Measurements from ENCODE around the gene SMYD3. TPM values are rescaled to one million over a fixed set of nuclear protein-coding genes. Genes with fewer than 3 reads are reported as not detected.

SMYD3 gene
- polyA plus RNA-seq, 1 experiment = 39.9 TPM

DNA sequence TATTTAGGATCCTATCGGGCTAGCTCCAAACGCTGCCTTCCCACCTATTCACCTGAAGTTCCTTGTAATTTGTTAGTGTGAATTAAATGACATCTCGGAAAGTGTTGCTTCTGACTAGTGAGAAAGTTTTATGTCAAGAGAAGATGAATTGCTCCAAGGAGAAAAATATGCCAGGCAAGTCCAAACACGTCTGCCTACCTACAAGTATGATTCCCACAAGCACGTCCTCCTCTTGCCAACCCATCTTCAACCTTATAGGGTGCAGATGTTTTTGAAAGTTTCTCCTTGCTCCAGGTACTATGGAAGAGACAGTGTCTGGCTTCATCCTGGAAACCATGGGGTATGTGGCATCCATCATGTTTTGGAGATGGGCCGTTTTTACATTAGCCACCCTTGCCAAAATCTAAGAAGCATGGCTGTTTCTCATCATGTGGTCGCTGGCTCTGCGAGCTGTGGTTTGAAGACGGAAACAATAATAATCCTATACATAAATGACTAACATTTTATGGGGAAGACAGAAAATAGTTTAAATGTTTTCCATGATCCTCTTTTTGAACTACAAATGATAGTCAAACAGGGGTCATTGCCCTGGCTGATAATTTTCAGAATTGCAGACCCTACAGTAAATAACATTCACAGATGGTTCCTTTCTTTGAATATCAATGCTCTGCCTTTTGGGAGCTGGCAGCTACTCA, 505.8 kb downstream of the SMYD3 start:
- POLR2A ChIA-PET = interaction anchor here (0.8 to 1.5 kb wide), 5 partner anchors 30 to 677 kb away, joined by 3 to 4 read pairs (median 3); no protein-coding TSS in a partner anchor
- TF ChIP-seq, protein P1, sequence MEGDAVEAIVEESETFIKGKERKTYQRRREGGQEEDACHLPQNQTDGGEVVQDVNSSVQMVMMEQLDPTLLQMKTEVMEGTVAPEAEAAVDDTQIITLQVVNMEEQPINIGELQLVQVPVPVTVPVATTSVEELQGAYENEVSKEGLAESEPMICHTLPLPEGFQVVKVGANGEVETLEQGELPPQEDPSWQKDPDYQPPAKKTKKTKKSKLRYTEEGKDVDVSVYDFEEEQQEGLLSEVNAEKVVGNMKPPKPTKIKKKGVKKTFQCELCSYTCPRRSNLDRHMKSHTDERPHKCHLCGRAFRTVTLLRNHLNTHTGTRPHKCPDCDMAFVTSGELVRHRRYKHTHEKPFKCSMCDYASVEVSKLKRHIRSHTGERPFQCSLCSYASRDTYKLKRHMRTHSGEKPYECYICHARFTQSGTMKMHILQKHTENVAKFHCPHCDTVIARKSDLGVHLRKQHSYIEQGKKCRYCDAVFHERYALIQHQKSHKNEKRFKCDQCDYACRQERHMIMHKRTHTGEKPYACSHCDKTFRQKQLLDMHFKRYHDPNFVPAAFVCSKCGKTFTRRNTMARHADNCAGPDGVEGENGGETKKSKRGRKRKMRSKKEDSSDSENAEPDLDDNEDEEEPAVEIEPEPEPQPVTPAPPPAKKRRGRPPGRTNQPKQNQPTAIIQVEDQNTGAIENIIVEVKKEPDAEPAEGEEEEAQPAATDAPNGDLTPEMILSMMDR (IDR thresholded peaks at IDR 0.05; ENCODE audit: low read depth, low read length) = no peak
- CTCF ChIA-PET = interaction anchor here (0.6 to 1.4 kb wide), 4 partner anchors 10 to 849 kb away, joined by 3 read pairs; no protein-coding TSS in a partner anchor
- Histone ChIP-seq H3K27me3 (ENCODE audit: control insufficient read depth, insufficient read depth, low read length) (no peaks in the 10 kb centered on the region), H3K9me3 (ENCODE audit: control insufficient read depth, insufficient read depth, low read length) (peaks cover 7% of the 10 kb centered on the region), H3K4me3 (ENCODE audit: low read depth, low read length) (no peak overlapping the region), H3K27ac (ENCODE audit: low read depth, low read length) (peak overlapping the region; percentile 80)
- DNase-seq (ENCODE audit: low read depth, low spot score) = peak; percentile 68

DNA sequence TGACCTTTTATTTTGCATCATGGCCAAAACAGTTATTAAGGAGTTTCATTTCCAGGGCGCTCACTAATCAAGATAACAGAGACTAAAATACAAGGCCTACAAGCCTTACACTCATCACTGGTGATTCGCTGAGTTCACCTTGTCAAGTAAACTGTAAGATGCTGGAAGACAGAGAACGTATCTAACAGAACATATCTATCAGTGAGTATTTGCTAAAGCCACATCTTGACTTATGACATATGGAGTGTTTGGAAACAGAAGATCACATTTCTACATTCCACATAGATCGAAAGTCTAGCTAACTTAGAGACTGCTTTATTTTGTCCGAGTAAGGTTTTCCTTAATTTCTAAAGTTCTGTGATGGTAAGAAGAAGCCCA, 506.5 kb downstream of the SMYD3 start:
- Histone ChIP-seq H3K4me3 (ENCODE audit: low read depth, low read length) (no peak overlapping the region), H3K27me3 (ENCODE audit: control insufficient read depth, insufficient read depth, low read length) (no peaks in the 10 kb centered on the region), H3K27ac (ENCODE audit: low read depth, low read length) (no peak overlapping the region), H3K9me3 (ENCODE audit: control insufficient read depth, insufficient read depth, low read length) (peaks cover 7% of the 10 kb centered on the region)
- DNase-seq (ENCODE audit: low read depth, low spot score) = no peak
- ChIA-PET CTCF (interaction anchor here (1.4 kb wide), 1 partner anchor 848 kb away, joined by 3 read pairs; no protein-coding TSS in a partner anchor), POLR2A (interaction anchor here (1.5 kb wide), 1 partner anchor 32 kb away, joined by 4 read pairs; no protein-coding TSS in a partner anchor)
- TF ChIP-seq, protein P1 (IDR thresholded peaks at IDR 0.05; ENCODE audit: low read depth, low read length) = no peak

DNA sequence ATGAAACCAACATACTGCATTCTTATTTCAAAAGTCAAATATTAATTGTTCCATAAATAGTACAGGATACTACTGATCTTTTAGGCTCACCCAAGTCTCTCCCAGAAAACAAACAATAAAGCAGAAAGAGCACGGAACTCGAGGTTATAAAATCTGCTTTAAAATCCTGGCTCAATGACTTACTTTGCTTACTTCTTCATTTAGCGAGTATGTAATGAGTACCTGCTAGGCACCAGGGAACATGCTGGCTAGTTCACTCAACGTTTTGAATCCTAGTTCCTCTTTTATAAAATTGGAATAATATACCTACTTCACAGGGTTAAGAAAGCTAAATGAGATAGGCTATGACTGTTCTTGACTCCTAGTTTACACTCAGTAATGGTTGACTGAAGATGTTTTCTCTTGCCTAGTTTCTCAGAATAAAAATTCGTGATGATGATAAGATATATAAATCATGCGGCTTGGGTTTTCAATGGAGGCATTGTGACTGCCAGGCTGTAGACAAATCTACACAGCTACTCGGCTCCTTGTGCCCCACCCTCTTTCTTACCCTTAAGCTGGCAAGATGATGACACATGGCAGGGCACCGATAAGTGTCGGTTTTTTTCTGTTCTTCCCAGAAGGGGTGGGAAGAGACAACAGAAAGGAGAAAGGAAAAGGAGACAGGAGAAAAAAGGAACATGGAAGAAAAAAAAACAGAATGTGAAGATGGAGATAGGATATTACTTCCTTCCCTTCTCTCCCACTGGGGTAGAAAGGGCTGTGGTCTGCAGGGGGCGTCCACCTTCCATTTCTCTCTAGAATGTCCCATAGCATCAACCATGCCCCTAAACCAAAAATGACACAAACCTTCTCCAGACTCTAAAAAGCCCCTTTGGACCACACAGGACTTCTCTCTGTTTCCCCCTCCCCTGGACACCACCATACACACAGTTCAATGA, 507.1 kb downstream of the SMYD3 start:
- TF ChIP-seq, protein P1 (IDR thresholded peaks at IDR 0.05; ENCODE audit: low read depth, low read length) = no peak
- Histone ChIP-seq H3K27me3 (ENCODE audit: control insufficient read depth, insufficient read depth, low read length) (no peaks in the 10 kb centered on the region), H3K9me3 (ENCODE audit: control insufficient read depth, insufficient read depth, low read length) (peaks cover 7% of the 10 kb centered on the region), H3K4me3 (ENCODE audit: low read depth, low read length) (no peak overlapping the region), H3K27ac (ENCODE audit: low read depth, low read length) (no peak overlapping the region)
- CTCF ChIA-PET = no interaction called here
- POLR2A ChIA-PET = no interaction called here
- DNase-seq (ENCODE audit: low read depth, low spot score) = no peak

DNA sequence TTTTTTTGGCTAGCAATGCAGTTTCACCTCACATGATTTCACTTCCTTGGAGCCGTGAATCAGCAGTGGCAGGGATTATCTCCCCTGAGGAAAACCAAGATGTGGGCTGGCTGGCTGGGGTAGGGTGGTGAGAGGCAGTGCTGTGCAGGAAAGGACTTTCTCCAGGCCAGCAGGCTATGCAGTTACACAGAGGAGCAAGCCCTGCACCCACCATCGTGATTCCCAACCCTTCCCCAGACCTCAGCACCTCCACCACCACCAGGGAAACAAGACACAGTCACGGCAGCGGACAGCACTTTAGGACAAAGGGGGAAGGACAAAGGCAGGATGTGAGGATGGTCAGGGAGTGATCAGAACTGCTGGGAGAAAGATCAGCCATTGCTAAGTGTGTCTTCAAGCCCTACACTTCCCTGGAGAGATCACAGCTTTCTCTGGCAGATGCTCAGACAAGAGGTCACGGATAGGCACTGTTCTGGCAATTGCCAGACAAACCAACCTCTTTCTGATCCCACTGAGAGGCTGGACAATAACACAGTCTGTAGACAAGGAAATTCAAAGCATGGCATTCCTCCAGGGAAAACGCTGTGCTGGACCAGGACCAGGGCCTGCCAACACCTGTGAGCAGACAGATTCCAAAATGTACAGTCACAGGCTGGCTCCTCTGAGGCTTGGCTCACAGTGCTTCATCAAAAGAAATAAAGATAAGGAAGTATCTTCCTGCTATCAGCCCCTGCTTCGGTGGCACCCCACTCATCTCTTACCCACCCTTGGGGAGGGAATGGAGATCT, 509.4 kb downstream of the SMYD3 start:
- ChIA-PET CTCF (interaction anchor here (1.5 kb wide), 1 partner anchor 845 kb away, joined by 6 read pairs; no protein-coding TSS in a partner anchor), POLR2A (interaction anchor here (0.7 kb wide), 1 partner anchor 28 kb away, joined by 3 read pairs; no protein-coding TSS in a partner anchor)
- H3K27me3 ChIP-seq (ENCODE audit: control insufficient read depth, insufficient read depth, low read length) = no peaks in the 10 kb centered on the region
- TF ChIP-seq, protein P1 (IDR thresholded peaks at IDR 0.05; ENCODE audit: low read depth, low read length) = no peak
- DNase-seq (ENCODE audit: low read depth, low spot score) = no peak
- H3K27ac ChIP-seq (ENCODE audit: low read depth, low read length) = peak overlapping the region; percentile 31
- H3K4me3 ChIP-seq (ENCODE audit: low read depth, low read length) = no peak overlapping the region
- peaks cover 6% of the 10 kb centered on the region for H3K9me3 ChIP-seq (ENCODE audit: control insufficient read depth, insufficient read depth, low read length)
